Mesendoderm (in vitro differentiated cells): ENCODE results near the gene LAMA3.

Source experiments
- DNase-seq: peaks from one replicate; pipeline ENCODE4 v3.0.0; 2013
- H2AK5ac ChIP-seq: 2 replicates; pipeline ENCODE4 v1.6.1; 2013; ENCODE audit warnings: low read length, inconsistent platforms
- H2BK120ac ChIP-seq: 2 replicates; pipeline ENCODE4 v1.6.1; 2013; ENCODE audit warnings: low read depth, mild to moderate bottlenecking, low read length, moderate library complexity, mixed read lengths
- H2BK15ac ChIP-seq: replicated peaks from 2 replicates; pipeline ENCODE4 v1.6.1; 2013; ENCODE audit warnings: low read depth, mild to moderate bottlenecking, moderate library complexity
- H2BK5ac ChIP-seq: 2 replicates; pipeline ENCODE4 v1.6.1; 2013; ENCODE audit warnings: low read length, inconsistent platforms
- H3K18ac ChIP-seq: 2 replicates; pipeline ENCODE4 v1.6.1; 2013; ENCODE audit warnings: mild to moderate bottlenecking, low read length, mixed read lengths
- H3K23ac ChIP-seq: one replicate; pipeline ENCODE4 v1.6.1; 2013; ENCODE audit warnings: low read length
- H3K27ac ChIP-seq: 2 replicates; pipeline ENCODE4 v1.5.1; 2013; ENCODE audit warnings: low read depth, mild to moderate bottlenecking, inconsistent platforms, low read length, moderate library complexity
- H3K27me3 ChIP-seq: 2 replicates; pipeline ENCODE4 v1.6.1; 2013; ENCODE audit warnings: low read length, control low read depth, mild to moderate bottlenecking, inconsistent platforms; ENCODE audit not compliant: insufficient read depth, poor library complexity
- H3K36me3 ChIP-seq: 2 replicates; pipeline ENCODE4 v1.6.1; 2013; ENCODE audit warnings: low read length, inconsistent platforms; ENCODE audit not compliant: control insufficient read depth, insufficient read depth
- H3K4ac ChIP-seq: one replicate; pipeline ENCODE4 v1.6.1; 2013; ENCODE audit warnings: low read depth, mild to moderate bottlenecking, low read length, moderate library complexity
- H3K4me1 ChIP-seq: 2 replicates; pipeline ENCODE4 v1.6.1; 2013; ENCODE audit warnings: low read depth, low read length, inconsistent platforms; ENCODE audit not compliant: control insufficient read depth
- H3K4me2 ChIP-seq: 2 replicates; pipeline ENCODE4 v1.6.1; 2013; ENCODE audit warnings: low read length
- H3K4me3 ChIP-seq: 2 replicates; pipeline ENCODE4 v1.5.1; 2013; ENCODE audit warnings: mild to moderate bottlenecking, low read length
- H3K56ac ChIP-seq: one replicate; pipeline ENCODE4 v1.6.1; 2013; ENCODE audit warnings: low read length
- H3K79me1 ChIP-seq: 2 replicates; pipeline ENCODE4 v1.6.1; 2013; ENCODE audit warnings: low read length, inconsistent platforms
- H3K79me2 ChIP-seq: 2 replicates; pipeline ENCODE4 v1.6.1; 2013; ENCODE audit warnings: mild to moderate bottlenecking, low read length; ENCODE audit not compliant: control insufficient read depth, insufficient read depth
- H3K9ac ChIP-seq: 2 replicates; pipeline ENCODE4 v1.6.1; 2013; ENCODE audit warnings: low read length, inconsistent platforms
- H4K5ac ChIP-seq: one replicate; pipeline ENCODE4 v1.6.1; 2013; ENCODE audit warnings: low read length
- H4K8ac ChIP-seq: one replicate; pipeline ENCODE4 v1.6.1; 2013; ENCODE audit warnings: low read depth, mild to moderate bottlenecking, control low read depth, low read length, moderate library complexity
- WGBS: extraction: QIAGEN DNeasy Blood & Tissue Kit; methylation state at CpG from one replicate; pipeline ENCODE4 v1.1.7; 2013; ENCODE audit warnings: low lambda C conversion rate, missing lambda C conversion rate; ENCODE audit not compliant: insufficient coverage; ENCODE audit errors: extremely low coverage; 5-methylcytosine and 5-hydroxymethylcytosine counted together

LAMA3 gene

GRCh38 chr18:23650968-23651927 is 38.0 kb upstream of the LAMA3 start:
- H3K56ac ChIP-seq = no peak overlapping the region
- no peak for DNase-seq
- no peaks in the 10 kb centered on the region for H3K79me1 ChIP-seq
- no peak overlapping the region for H3K9ac ChIP-seq
- no peak overlapping the region for H4K5ac ChIP-seq
- no peak overlapping the region for H3K4ac ChIP-seq
- H3K27ac ChIP-seq = no peak overlapping the region
- H3K27me3 ChIP-seq = no peaks in the 10 kb centered on the region
- no peak overlapping the region for H2BK5ac ChIP-seq
- H4K8ac ChIP-seq = no peak overlapping the region
- no peak overlapping the region for H2AK5ac ChIP-seq
- H3K18ac ChIP-seq = no peak overlapping the region
- no peak overlapping the region for H2BK120ac ChIP-seq
- WGBS = no CpG with 5 or more reads among the region's 6 CpGs
- H2BK15ac ChIP-seq = no peak overlapping the region
- H3K4me3 ChIP-seq = no peak overlapping the region
- H3K36me3 ChIP-seq = no peaks in the 10 kb centered on the region
- no peaks in the 10 kb centered on the region for H3K79me2 ChIP-seq
- H3K23ac ChIP-seq = no peak overlapping the region
- no peaks in the 10 kb centered on the region for H3K4me1 ChIP-seq
- no peak overlapping the region for H3K4me2 ChIP-seq

GRCh38 chr18:23652232-23652631 is 37.0 kb upstream of the LAMA3 start:
- H3K23ac ChIP-seq = no peak overlapping the region
- H3K79me2 ChIP-seq = no peaks in the 10 kb centered on the region
- no peak overlapping the region for H3K27ac ChIP-seq
- H2BK120ac ChIP-seq = no peak overlapping the region
- H3K4me1 ChIP-seq = no peaks in the 10 kb centered on the region
- H3K4me2 ChIP-seq = no peak overlapping the region
- H4K8ac ChIP-seq = no peak overlapping the region
- no peak overlapping the region for H2AK5ac ChIP-seq
- no peak overlapping the region for H4K5ac ChIP-seq
- H3K79me1 ChIP-seq = no peaks in the 10 kb centered on the region
- H3K9ac ChIP-seq = no peak overlapping the region
- no peaks in the 10 kb centered on the region for H3K36me3 ChIP-seq
- no peak for DNase-seq
- no peak overlapping the region for H3K4ac ChIP-seq
- no peaks in the 10 kb centered on the region for H3K27me3 ChIP-seq
- no peak overlapping the region for H2BK15ac ChIP-seq
- H2BK5ac ChIP-seq = no peak overlapping the region
- no peak overlapping the region for H3K4me3 ChIP-seq
- no CpG with 5 or more reads among the region's 6 CpGs for WGBS
- H3K18ac ChIP-seq = no peak overlapping the region
- H3K56ac ChIP-seq = no peak overlapping the region

GRCh38 chr18:23658285-23658684 is 31.0 kb upstream of the LAMA3 start:
- no CpG with 5 or more reads among the region's 5 CpGs for WGBS
- H3K36me3 ChIP-seq = no peaks in the 10 kb centered on the region
- no peak overlapping the region for H3K4ac ChIP-seq
- H3K27ac ChIP-seq = no peak overlapping the region
- H3K79me1 ChIP-seq = no peaks in the 10 kb centered on the region
- H2BK120ac ChIP-seq = no peak overlapping the region
- H3K27me3 ChIP-seq = peaks cover 6% of the 10 kb centered on the region
- H3K56ac ChIP-seq = no peak overlapping the region
- H4K8ac ChIP-seq = no peak overlapping the region
- no peak overlapping the region for H2BK15ac ChIP-seq
- no peak overlapping the region for H2BK5ac ChIP-seq
- H3K9ac ChIP-seq = no peak overlapping the region
- no peak for DNase-seq
- H3K18ac ChIP-seq = no peak overlapping the region
- no peak overlapping the region for H3K4me3 ChIP-seq
- H3K4me2 ChIP-seq = no peak overlapping the region
- no peaks in the 10 kb centered on the region for H3K79me2 ChIP-seq
- no peak overlapping the region for H2AK5ac ChIP-seq
- no peaks in the 10 kb centered on the region for H3K4me1 ChIP-seq
- H4K5ac ChIP-seq = no peak overlapping the region
- H3K23ac ChIP-seq = no peak overlapping the region

DNA sequence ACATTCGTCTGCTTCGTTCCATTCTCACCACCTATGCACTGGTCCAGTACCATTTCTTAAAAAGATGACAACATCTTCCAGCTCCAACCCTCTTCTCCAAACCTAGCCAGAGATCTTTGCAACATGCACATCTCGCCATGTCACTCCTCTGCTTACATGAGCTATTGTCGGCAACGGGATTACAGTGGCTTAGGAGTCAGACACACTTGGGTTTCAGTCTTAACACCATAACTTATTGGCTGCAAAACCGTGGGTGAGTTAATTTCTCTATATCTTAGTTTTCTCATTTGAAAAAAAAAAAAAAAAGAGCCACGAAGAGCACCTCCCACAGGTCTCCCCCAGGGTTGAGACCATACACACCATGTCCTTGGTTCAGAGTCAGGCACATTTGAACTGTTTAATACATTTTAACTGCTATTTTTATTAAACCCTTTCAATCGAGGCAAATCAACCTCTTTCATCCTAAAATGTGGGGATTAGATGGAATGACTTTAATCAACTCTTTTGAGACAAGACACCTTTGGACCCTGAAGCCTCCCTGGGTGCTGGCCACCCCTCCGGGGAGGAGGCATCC is 27.4 kb upstream of the LAMA3 start:
- Histone ChIP-seq H3K4ac (no peak overlapping the region), H4K5ac (no peak overlapping the region), H3K27ac (no peak overlapping the region), H3K56ac (peak overlapping the region; percentile 78), H3K4me3 (no peak overlapping the region), H3K27me3 (peaks cover 6% of the 10 kb centered on the region), H3K36me3 (no peaks in the 10 kb centered on the region), H2BK120ac (no peak overlapping the region), H3K9ac (peak overlapping the region; percentile 63), H3K79me1 (no peaks in the 10 kb centered on the region), H3K79me2 (no peaks in the 10 kb centered on the region), H3K4me2 (peak overlapping the region; percentile 42), H2BK5ac (no peak overlapping the region), H3K23ac (no peak overlapping the region), H2AK5ac (no peak overlapping the region), H3K18ac (no peak overlapping the region), H3K4me1 (no peaks in the 10 kb centered on the region), H2BK15ac (no peak overlapping the region), H4K8ac (no peak overlapping the region)
- no CpG with 5 or more reads among the region's 9 CpGs for WGBS
- DNase-seq = no peak

DNA sequence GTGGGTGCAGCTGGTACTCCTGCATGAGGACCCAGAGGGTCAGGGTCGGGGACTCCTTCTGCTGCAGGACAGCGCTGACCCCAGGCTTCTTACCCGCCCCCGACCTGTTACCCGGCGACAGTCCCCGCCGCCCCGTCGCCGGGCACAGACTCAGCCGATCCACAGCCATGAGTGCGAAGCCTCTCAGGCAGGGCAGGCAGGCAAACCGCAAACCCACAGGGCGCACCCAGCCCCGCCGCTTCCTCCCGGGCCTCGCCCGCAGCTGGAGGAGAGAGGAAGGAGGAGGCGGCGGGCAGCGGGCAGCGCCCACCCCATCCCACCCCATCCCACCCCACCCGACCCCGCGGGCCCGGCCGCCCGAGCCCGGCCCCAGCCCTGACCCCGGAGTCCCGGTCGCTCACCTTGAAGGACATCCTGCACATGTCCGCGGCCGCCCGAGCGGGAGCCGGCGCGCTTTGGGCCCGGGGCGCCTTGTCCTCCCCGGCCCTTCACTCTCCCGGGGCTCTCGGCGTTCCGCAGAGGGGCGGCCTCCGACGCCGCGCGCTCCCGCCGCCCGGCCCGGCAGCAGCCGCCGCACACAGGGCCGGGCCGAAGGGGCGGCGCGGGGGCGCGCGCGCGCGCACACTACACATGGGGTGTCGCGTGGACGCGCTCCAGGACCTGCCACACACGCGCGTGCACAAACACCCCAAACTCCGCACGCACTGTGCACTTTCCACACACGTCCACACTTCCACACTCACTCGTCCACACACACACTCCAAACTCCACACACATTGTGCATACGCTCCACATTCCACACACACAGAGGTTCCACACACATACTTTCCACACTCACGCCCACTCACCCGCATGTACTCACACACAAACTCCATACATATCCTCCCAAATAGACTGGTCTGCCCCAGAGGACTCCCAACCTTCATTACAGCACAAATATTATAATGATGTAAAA is 26.7 kb upstream of the LAMA3 start, which contains the start of gene ANKRD29:
ANKRD29 (minus strand) TSS at position 603 of the 955 bp plus-strand sequence; CDS start at position 422, 181 bp downstream.
- no peak within 1 kb of the TSS for H2BK5ac ChIP-seq
- H3K4me2 ChIP-seq = peak within 1 kb of the TSS; percentile 51
- H3K4me3 ChIP-seq = peak within 1 kb of the TSS; percentile 2
- H3K36me3 ChIP-seq = no peaks in the 10 kb centered on the region
- no peaks in the 10 kb centered on the region for H3K4me1 ChIP-seq
- DNase-seq = peak; percentile 43
- no peak within 1 kb of the TSS for H3K4ac ChIP-seq
- H3K27ac ChIP-seq = no peak within 1 kb of the TSS
- H4K8ac ChIP-seq = no peak within 1 kb of the TSS
- no peak within 1 kb of the TSS for H2BK15ac ChIP-seq
- no peak within 1 kb of the TSS for H2AK5ac ChIP-seq
- no peak within 1 kb of the TSS for H4K5ac ChIP-seq
- no peak within 1 kb of the TSS for H2BK120ac ChIP-seq
- H3K18ac ChIP-seq = no peak within 1 kb of the TSS
- H3K56ac ChIP-seq = peak within 1 kb of the TSS; percentile 78
- no CpG with 5 or more reads among the region's 86 CpGs for WGBS
- H3K79me2 ChIP-seq = no peaks in the 10 kb centered on the region
- peaks cover 6% of the 10 kb centered on the region for H3K27me3 ChIP-seq
- H3K23ac ChIP-seq = peak within 1 kb of the TSS; percentile 81
- H3K79me1 ChIP-seq = no peaks in the 10 kb centered on the region
- peak within 1 kb of the TSS; percentile 63 for H3K9ac ChIP-seq
